OCI-LY1 (cell line): ENCODE results near the gene LARP1.

ENCODE experiments used
- EZH2 ChIP-seq: fragments of 200-600 bp; sonication (generic), shearing (Covaris generic); IDR thresholded peaks from 2 replicates; pipeline ENCODE4 v1.8.0; 2017; ENCODE audit warnings: borderline replicate concordance, mixed run types, mild to moderate bottlenecking, antibody characterized with exemption, low read length, moderate library complexity, mixed read lengths
- TF ChIP-seq, protein P1 (sequence below): fragments of 200-600 bp; sonication (generic), shearing (Covaris generic); IDR thresholded peaks from 2 replicates; pipeline ENCODE4 v1.5.1; 2017; ENCODE audit warnings: mild to moderate bottlenecking, antibody characterized with exemption, low read length, moderate library complexity, mixed read lengths

DNA sequence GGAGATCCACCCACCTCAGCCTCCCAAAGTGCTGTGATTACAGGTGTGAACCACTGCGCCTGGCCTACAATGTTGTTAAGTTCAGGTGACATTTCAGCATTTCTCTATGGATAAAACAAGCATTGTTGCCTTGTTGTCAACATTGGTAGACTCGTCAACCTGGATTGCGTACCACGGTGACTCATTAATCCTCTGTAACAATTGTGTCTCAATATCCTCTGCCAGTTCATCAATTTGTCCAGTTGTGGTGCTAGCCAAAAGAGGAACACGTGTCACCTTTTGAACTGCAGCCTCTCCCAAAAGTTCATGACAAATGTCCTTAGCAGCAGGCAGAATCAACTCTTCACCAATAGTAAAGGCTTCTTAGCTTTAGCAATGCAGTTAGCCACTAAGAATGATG, 46.3 kb upstream of the LARP1 start:
- TF ChIP-seq EZH2 = no peak
- TF ChIP-seq, protein P1, sequence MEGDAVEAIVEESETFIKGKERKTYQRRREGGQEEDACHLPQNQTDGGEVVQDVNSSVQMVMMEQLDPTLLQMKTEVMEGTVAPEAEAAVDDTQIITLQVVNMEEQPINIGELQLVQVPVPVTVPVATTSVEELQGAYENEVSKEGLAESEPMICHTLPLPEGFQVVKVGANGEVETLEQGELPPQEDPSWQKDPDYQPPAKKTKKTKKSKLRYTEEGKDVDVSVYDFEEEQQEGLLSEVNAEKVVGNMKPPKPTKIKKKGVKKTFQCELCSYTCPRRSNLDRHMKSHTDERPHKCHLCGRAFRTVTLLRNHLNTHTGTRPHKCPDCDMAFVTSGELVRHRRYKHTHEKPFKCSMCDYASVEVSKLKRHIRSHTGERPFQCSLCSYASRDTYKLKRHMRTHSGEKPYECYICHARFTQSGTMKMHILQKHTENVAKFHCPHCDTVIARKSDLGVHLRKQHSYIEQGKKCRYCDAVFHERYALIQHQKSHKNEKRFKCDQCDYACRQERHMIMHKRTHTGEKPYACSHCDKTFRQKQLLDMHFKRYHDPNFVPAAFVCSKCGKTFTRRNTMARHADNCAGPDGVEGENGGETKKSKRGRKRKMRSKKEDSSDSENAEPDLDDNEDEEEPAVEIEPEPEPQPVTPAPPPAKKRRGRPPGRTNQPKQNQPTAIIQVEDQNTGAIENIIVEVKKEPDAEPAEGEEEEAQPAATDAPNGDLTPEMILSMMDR = no peak
